Natural killer cell (primary cell): Measurements from ENCODE around the gene TAX1BP3. TPM values are rescaled to one million over a fixed set of nuclear protein-coding genes. Genes with fewer than 3 reads are reported as not detected.

Experiments
- ATAC-seq, 3 donors: fragments of 150-1000 bp in 2 of 3; fragments of 200-7000 bp in 1 of 3; cut with Tn5 transposase; 1 replicate in 1 of 3; 2 replicates in 2 of 3; pipeline ENCODE4 v1.10.0; 2021; ENCODE audit warnings: mild to moderate bottlenecking in 2 of 3, moderate library complexity in 2 of 3
- DNase-seq, 2 donors: peaks; one replicate each; pipeline versions ENCODE4 v3.0.0 to v3.0.0-alpha.2; 2013 to 2021; ENCODE audit warnings: mixed read lengths in 1 of 2
- H3K27ac ChIP-seq: one replicate; pipeline ENCODE4 v1.5.1; 2013; ENCODE audit warnings: mild to moderate bottlenecking, low read length
- H3K27me3 ChIP-seq: one replicate; pipeline ENCODE4 v1.6.1; 2013; ENCODE audit warnings: low read length; ENCODE audit not compliant: control insufficient read depth, insufficient read depth
- H3K36me3 ChIP-seq: one replicate; pipeline ENCODE4 v1.6.1; 2013; ENCODE audit warnings: low read length; ENCODE audit not compliant: control insufficient read depth, insufficient read depth
- H3K4me1 ChIP-seq: one replicate; pipeline ENCODE4 v1.6.1; 2013; ENCODE audit warnings: low read length; ENCODE audit not compliant: control insufficient read depth, insufficient read depth
- H3K4me3 ChIP-seq: one replicate; pipeline ENCODE4 v1.5.1; 2013; ENCODE audit warnings: low read length
- H3K9me3 ChIP-seq: one replicate; pipeline ENCODE4 v1.6.1; 2013; ENCODE audit warnings: low read length; ENCODE audit not compliant: control insufficient read depth, insufficient read depth
- H3K27ac Mint-ChIP-seq, 2 donors: one replicate each; pipeline ENCODE4 v1.8.0; 2022; ENCODE audit warnings: mild to moderate bottlenecking in 2 of 2, mixed read lengths in 2 of 2, moderate library complexity in 1 of 2
- H3K27me3 Mint-ChIP-seq, 2 donors: one replicate each; pipeline ENCODE4 v1.8.0; 2022; ENCODE audit warnings: low read depth in 2 of 2, mixed read lengths in 2 of 2
- H3K36me3 Mint-ChIP-seq: one replicate; pipeline ENCODE4 v1.8.0; 2022; ENCODE audit warnings: mixed read lengths
- H3K4me1 Mint-ChIP-seq, 2 donors: one replicate each; pipeline ENCODE4 v1.8.0; 2022; ENCODE audit warnings: mixed read lengths in 2 of 2
- H3K4me3 Mint-ChIP-seq: one replicate; pipeline ENCODE4 v1.8.0; 2022; ENCODE audit warnings: mild to moderate bottlenecking, moderate library complexity, mixed read lengths
- H3K9me3 Mint-ChIP-seq, 2 donors: one replicate each; pipeline ENCODE4 v1.8.0; 2022; ENCODE audit warnings: mixed read lengths in 2 of 2
- CTCF ChIP-seq: fragments of 200-600 bp; IDR thresholded peaks from one replicate; pipeline ENCODE4 v1.8.0; 2022; ENCODE audit warnings: antibody characterized with exemption
- WGBS: methylation state at CpG from one replicate; pipeline ENCODE4 v1.1.7; 2013; ENCODE audit warnings: missing lambda C conversion rate; ENCODE audit not compliant: insufficient coverage; 5-methylcytosine and 5-hydroxymethylcytosine counted together
- intact Hi-C: fragments of 100-400 bp; cut with micrococcal nuclease; formaldehyde crosslinking; loops from one replicate; pipeline ENCODE4 v1.14.2; 2022
- total RNA-seq, 4 donors: library from RNA; stranded (reverse); fragments of 120-200 nt in 1 of 4; gene quantifications; one replicate each; pipeline versions ENCODE4 v1.2.3 to v1.2.4, GENCODE V29; 2013 to 2022

TAX1BP3 gene
- total RNA-seq, 3 donors from 2014 or later (not counting 1 experiment from before 2014, with no cell fraction given) = 15.1 to 17.0 (median 16.3) TPM

DNA sequence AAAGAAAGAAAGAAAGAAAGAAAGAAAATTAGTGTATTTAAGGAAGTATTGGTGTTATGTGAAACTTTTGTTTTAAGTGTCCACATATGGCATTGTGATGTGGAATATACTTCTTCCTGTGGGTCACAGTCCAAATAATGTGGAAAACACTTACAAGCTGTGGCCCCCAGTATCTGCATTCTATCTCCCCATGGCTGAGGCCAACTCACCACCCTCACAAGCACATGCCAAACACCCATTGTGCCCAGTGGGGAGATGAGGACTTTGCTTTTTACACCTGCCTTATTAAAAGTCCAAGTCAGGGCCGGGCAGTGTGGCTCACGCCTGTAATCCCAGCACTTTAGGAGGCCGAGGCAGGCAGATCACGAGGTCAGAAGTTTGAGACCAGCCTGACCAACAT, 31.6 kb upstream of the TAX1BP3 start:
- no peak overlapping the region for H3K27ac Mint-ChIP-seq
- intact Hi-C loops = no loop called here
- Histone ChIP-seq H3K9me3 (no peaks in the 10 kb centered on the region), H3K4me1 (peaks cover 27% of the 10 kb centered on the region), H3K4me3 (no peak overlapping the region), H3K27me3 (no peaks in the 10 kb centered on the region), H3K27ac (no peak overlapping the region), H3K36me3 (no peaks in the 10 kb centered on the region)
- WGBS = 86% methylated on average over 4 of the region's 4 CpGs
- no peak for ATAC-seq
- no peak for TF ChIP-seq CTCF
- peaks cover 7 to 20% of the 10 kb centered on the region in 2 donors for H3K4me1 Mint-ChIP-seq
- H3K36me3 Mint-ChIP-seq = no peaks in the 10 kb centered on the region
- no peak overlapping the region for H3K4me3 Mint-ChIP-seq
- H3K27me3 Mint-ChIP-seq = no peaks in the 10 kb centered on the region
- no peaks in the 10 kb centered on the region for H3K9me3 Mint-ChIP-seq
- DNase-seq = no peak

GRCh38 chr17:3698139-3698538, 29.8 kb upstream of the TAX1BP3 start:
- no peak for TF ChIP-seq CTCF
- Histone ChIP-seq H3K4me3 (no peak overlapping the region), H3K36me3 (no peaks in the 10 kb centered on the region), H3K27me3 (no peaks in the 10 kb centered on the region), H3K4me1 (peaks cover 36% of the 10 kb centered on the region), H3K27ac (no peak overlapping the region), H3K9me3 (no peaks in the 10 kb centered on the region)
- whole genome bisulfite sequencing = 98% methylated on average over 4 of the region's 4 CpGs
- Mint-ChIP-seq H3K27ac (no peak overlapping the region), H3K4me3 (no peak overlapping the region), H3K4me1 (peaks cover 12 to 33% of the 10 kb centered on the region in 2 donors), H3K27me3 (no peaks in the 10 kb centered on the region), H3K36me3 (no peaks in the 10 kb centered on the region), H3K9me3 (no peaks in the 10 kb centered on the region)
- intact Hi-C loops = no loop called here
- DNase-seq (no peak), ATAC-seq (no peak)

DNA sequence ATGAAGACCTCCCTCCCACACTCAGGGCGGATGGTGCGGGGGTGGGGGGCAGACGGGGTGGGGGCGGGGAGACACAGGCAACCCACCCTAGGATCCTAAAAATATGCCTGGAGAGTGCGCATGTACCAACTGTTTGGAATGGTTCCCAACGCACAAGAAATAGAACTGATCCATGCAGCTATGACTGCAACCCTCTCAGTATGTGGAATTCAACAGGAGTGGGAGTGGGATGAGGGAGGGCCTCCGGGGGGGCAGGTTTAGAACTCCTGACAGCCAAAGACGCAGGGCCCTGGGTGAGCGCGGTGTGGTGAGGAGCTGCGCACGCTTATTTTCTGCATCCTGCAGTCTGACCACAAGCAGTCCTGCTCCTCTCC, 28.7 kb upstream of the TAX1BP3 start:
- H3K27ac Mint-ChIP-seq = no peak overlapping the region
- intact Hi-C loops = no loop called here
- Histone ChIP-seq H3K9me3 (no peaks in the 10 kb centered on the region), H3K4me3 (no peak overlapping the region), H3K27ac (no peak overlapping the region), H3K27me3 (no peaks in the 10 kb centered on the region), H3K4me1 (peaks cover 42% of the 10 kb centered on the region), H3K36me3 (no peaks in the 10 kb centered on the region)
- no peaks in the 10 kb centered on the region for H3K27me3 Mint-ChIP-seq
- no peaks in the 10 kb centered on the region for H3K36me3 Mint-ChIP-seq
- no peak for TF ChIP-seq CTCF
- ATAC-seq (no peak), DNase-seq (no peak)
- H3K4me3 Mint-ChIP-seq = no peak overlapping the region
- H3K9me3 Mint-ChIP-seq = no peaks in the 10 kb centered on the region
- H3K4me1 Mint-ChIP-seq = peaks cover 12 to 33% of the 10 kb centered on the region in 2 donors
- 88% methylated on average over 9 of the region's 12 CpGs for WGBS

- peaks cover 52% of the 10 kb centered on the region for H3K4me1 ChIP-seq
- Mint-ChIP-seq H3K9me3 (no peaks in the 10 kb centered on the region), H3K4me1 (peaks cover 12 to 36% of the 10 kb centered on the region in 2 donors), H3K4me3 (peak within 1 kb of the TSS; percentile 80), H3K27me3 (peaks cover 0 to 5% of the 10 kb centered on the region in 2 donors), H3K36me3 (no peaks in the 10 kb centered on the region), H3K27ac (peak within 1 kb of the TSS in 1 of 2 donors; percentile 79)
- under 1% methylated on average over 57 of the region's 65 CpGs for WGBS
- peaks cover 3% of the 10 kb centered on the region for H3K27me3 ChIP-seq
- H3K4me3 ChIP-seq = peak within 1 kb of the TSS; percentile 60
- peak; percentile 46 to 61 (median 52) for ATAC-seq
- TF ChIP-seq CTCF = no peak
- intact Hi-C loops = loop anchor here (2.0 kb wide), 1 partner anchor 15 kb away; no protein-coding TSS in a partner anchor
- peak within 1 kb of the TSS; percentile 52 for H3K27ac ChIP-seq
- peak; percentile 29 to 63 for DNase-seq
- H3K36me3 ChIP-seq = peaks cover 2% of the 10 kb centered on the region
- H3K9me3 ChIP-seq = no peaks in the 10 kb centered on the region
These were observed 27.5 kb upstream of the TAX1BP3 start, which contains the start of gene P2RX5 for GRCh38 chr17:3695723-3696411. P2RX5 (minus strand) TSS chr17:3696155; CDS start chr17:3696005, 150 bp downstream.
